ENCODE measurements around the gene PIGO. TPM values are rescaled to one million over a fixed set of nuclear protein-coding genes. Genes with fewer than 3 reads are reported as not detected.

Gene PIGO
- total and polyA plus RNA-seq, 2 experiments from 2014 or later = 11.2 to 18.9 TPM

GRCh38 chr9:35110327-35110761, 14.0 kb upstream of the PIGO start (continued):
- TF ChIP-seq ZNF462 (CRISPR knock-in tag; IDR thresholded peaks at IDR 0.05) = no peak
- no peak for TF ChIP-seq EZH2phosphoT487 (IDR thresholded peaks at IDR 0.05; ENCODE audit: unreplicated experiment)
- TF ChIP-seq JUNB (IDR thresholded peaks at IDR 0.05; ENCODE audit: unreplicated experiment) = no peak
- TF ChIP-seq CREB1 (CRISPR knock-in tag; IDR thresholded peaks at IDR 0.05; ENCODE audit: low read depth) = no peak

DNA sequence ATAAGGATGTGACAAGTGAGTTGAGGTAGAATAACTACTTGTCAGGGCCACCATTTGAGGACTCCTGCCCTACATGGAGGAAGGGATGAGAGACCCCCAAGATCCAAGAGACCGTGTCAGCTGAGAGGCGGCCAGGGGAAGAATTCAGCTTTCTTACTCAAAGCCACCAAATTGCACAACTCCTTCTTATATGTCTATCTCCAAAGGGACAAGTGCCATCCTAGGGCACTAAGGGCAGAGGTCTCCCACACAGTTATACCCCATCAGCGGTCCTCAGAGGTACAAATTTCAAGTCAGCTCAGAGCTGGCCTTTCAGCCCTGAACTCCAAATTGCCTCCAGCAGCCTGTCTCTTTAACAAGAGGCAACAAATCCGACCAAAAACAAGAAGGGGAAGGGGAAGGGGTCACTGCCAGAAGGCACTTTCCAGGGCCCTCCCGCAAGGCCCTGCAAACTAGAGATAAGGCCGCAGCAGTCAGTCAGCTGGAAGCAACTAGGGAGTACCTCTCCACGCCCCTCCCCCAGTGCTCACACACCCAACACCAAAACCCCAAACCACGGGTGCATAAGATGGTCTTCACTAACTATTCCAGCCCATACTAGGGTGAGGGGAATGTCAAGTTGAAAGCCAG, 12.7 kb upstream of the PIGO start:
- Mint-ChIP-seq H3K36me3 (ENCODE audit: low read depth) (peaks cover 6% of the 10 kb centered on the region; the same call in 2 of the 3 replicates), H3K27me3 (ENCODE audit: insufficient read depth, low read depth, poor library complexity) (peaks cover 11% of the 10 kb centered on the region), H3K27ac (no peak overlapping the region), H3K4me3 (no peak overlapping the region), H3K4me1 (peaks cover 24% of the 10 kb centered on the region), H3K9me3 (no peaks in the 10 kb centered on the region)
- DNase-seq (ENCODE audit: low spot score) (no peak), ATAC-seq (no peak)
- Histone ChIP-seq H3K9me2 (ENCODE audit: insufficient read depth) (no peaks in the 10 kb centered on the region), H3F3A (replicated peaks; ENCODE audit: low read depth) (peaks cover 9% of the 10 kb centered on the region; the same call in 1 of the 2 replicates), H3K27ac (ENCODE audit: low read depth) (no peak overlapping the region), H3K4me1 (ENCODE audit: insufficient read depth) (peaks cover 10% of the 10 kb centered on the region), H3K27me3 (ENCODE audit: insufficient read depth) (no peaks in the 10 kb centered on the region), H3K36me3 (ENCODE audit: insufficient read depth) (no peaks in the 10 kb centered on the region), H4K20me1 (replicated peaks; ENCODE audit: insufficient read depth) (no peaks in the 10 kb centered on the region), H3K79me2 (replicated peaks; ENCODE audit: insufficient read depth) (peaks cover 16% of the 10 kb centered on the region; the same call in 1 of the 2 replicates), H2AFZ (no peak overlapping the region), H3K4me2 (no peak overlapping the region), H3K4me3 (no peak overlapping the region)
- TF ChIP-seq ZNF114 (CRISPR knock-in tag; IDR thresholded peaks at IDR 0.05) (no peak), JUNB (IDR thresholded peaks at IDR 0.05; ENCODE audit: unreplicated experiment) (no peak), CREB1 (CRISPR knock-in tag; IDR thresholded peaks at IDR 0.05; ENCODE audit: low read depth) (no peak), CTCF (conservative IDR thresholded peaks at IDR 0.05; ENCODE audit: low read depth in 2 of 2) (no peak), NANOG (IDR thresholded peaks at IDR 0.05; ENCODE audit: borderline replicate concordance) (no peak), ZNF462 (CRISPR knock-in tag; IDR thresholded peaks at IDR 0.05) (no peak)

Measured in GM23338 (cell line).